H1 (cell line): ENCODE data around the gene THAP10. TPM values are rescaled to one million over a fixed set of nuclear protein-coding genes. Genes with fewer than 3 reads are reported as not detected.

Experiments used
- E2F6 ChIP-seq: IDR thresholded peaks from 2 replicates; pipeline ENCODE4 v1.6.1; 2012; ENCODE audit warnings: inconsistent platforms
- GABPA ChIP-seq: IDR thresholded peaks from 2 replicates; pipeline ENCODE4 v1.6.1; 2011; ENCODE audit warnings: mild to moderate bottlenecking, low read length, moderate library complexity, borderline replicate concordance; ENCODE audit not compliant: insufficient read depth
- JUN ChIP-seq: IDR thresholded peaks from 2 replicates; pipeline ENCODE4 v1.6.1; 2011; ENCODE audit warnings: low read depth, mild to moderate bottlenecking, improper control_type of control experiment, low read length
- KDM5A ChIP-seq: fragments of 200-600 bp; IDR thresholded peaks from 2 replicates; pipeline ENCODE4 v1.7.1; 2012; ENCODE audit warnings: mild to moderate bottlenecking, low read length, inconsistent platforms, mixed read lengths
- TAF7 ChIP-seq: optimal IDR thresholded peaks from 2 replicates; pipeline ENCODE3; 2011; ENCODE audit warnings: low read depth, mild to moderate bottlenecking, inconsistent platforms, low read length, moderate library complexity, borderline replicate concordance
- TBP ChIP-seq: IDR thresholded peaks from 2 replicates; pipeline ENCODE4 v1.6.1; 2011; ENCODE audit warnings: low read depth, low read length, improper control_type of control experiment
- polyA plus RNA-seq, 7 experiments: library from polyadenylated mRNA; depleted of rRNA in 3 of 7; stranded (reverse) in 5 of 7; unstranded in 2 of 7; fragments of >200 nt in 5 of 7; fragments of 200-250 nt in 2 of 7; gene quantifications; 1 replicate in 5 of 7; 2 replicates in 1 of 7; 4 replicates in 1 of 7; pipeline versions ENCODE4 v1.2.1 to v1.2.3, GENCODE V29; 2011 to 2013; ENCODE audit warnings: missing spikeins in 2 of 7, mixed read lengths in 2 of 7
- total RNA-seq: library from RNA; stranded (reverse); fragmentation: NEBNext Ultra II Directional; extraction: Animal tissue kit (Norgen Biotek cat#: 25700); gene quantifications from 2 replicates; pipeline ENCODE4 v1.2.1, GENCODE V29; 2021

Gene THAP10
- total and polyA plus RNA-seq, 2 of the 8 experiments (the other 6 are each of a cell fraction or from before 2014, with no cell fraction given): 2.8 to 4.5 TPM

- TF ChIP-seq JUN (no peak), GABPA (no peak), TAF7 (no peak), TBP (no peak), KDM5A (no peak), E2F6 (no peak)
Measured at GRCh38 chr15:70869346-70869745, 22.9 kb downstream of the THAP10 start (continued).
